ENCODE results near the gene NWD2. TPM values are rescaled to one million over a fixed set of nuclear protein-coding genes. Genes with fewer than 3 reads are reported as not detected.

The NWD2 gene
- total and polyA plus RNA-seq, 10 of the 15 experiments (the other 5 are each of a cell fraction or from before 2014, with no cell fraction given) = not detected

DNA sequence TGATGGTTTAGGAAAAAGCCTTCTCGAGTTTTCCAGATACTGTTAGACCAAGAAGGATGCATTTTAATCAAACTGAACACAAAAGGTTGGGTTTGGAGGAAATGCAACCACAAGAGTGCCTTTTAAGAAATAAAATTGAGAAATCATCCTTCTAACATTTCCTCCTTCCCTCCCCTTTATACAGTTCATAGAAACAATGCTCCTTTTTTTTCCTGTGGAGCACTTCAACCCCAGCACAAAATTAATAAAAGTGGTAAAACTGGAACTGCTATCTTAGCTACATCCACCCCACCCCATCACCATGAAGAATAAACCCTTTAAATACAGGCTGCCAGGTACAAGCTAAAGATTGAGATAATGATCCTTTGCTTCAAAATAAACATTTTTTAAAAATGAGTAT, 230.5 kb downstream of the NWD2 start:
- Histone ChIP-seq H4K20me1 (ENCODE audit: control insufficient read depth, insufficient read depth) (no peaks in the 10 kb centered on the region), H3K4me1 (ENCODE audit: control insufficient read depth, insufficient read depth, low read length) (no peaks in the 10 kb centered on the region), H3K27me3 (replicated peaks in 1 of 2; ENCODE audit: control insufficient read depth in 2 of 2, insufficient read depth in 2 of 2, low read length in 1 of 2) (no peaks in the 10 kb centered on the region; a peak in 1 of 4 replicates), H3K36me3 (ENCODE audit: control insufficient read depth in 2 of 2, insufficient read depth in 2 of 2, low read length in 1 of 2) (no peaks in the 10 kb centered on the region), H3K27ac (ENCODE audit: control insufficient read depth, insufficient read depth) (no peak overlapping the region), H3K9ac (ENCODE audit: control insufficient read depth, insufficient read depth, low read length) (no peak overlapping the region), H2AFZ (ENCODE audit: control insufficient read depth, low read depth, low read length) (no peak overlapping the region), H3K9me3 (replicated peaks; ENCODE audit: control insufficient read depth, insufficient read depth, low read length) (no peaks in the 10 kb centered on the region), H3K4me2 (ENCODE audit: control insufficient read depth, insufficient read depth) (no peak overlapping the region), H3K79me2 (ENCODE audit: control insufficient read depth, insufficient read depth, low read length) (no peaks in the 10 kb centered on the region), H3K4me3 (no peak overlapping the region)
- ChIA-PET CTCF (no interaction called here), SMC1A (ENCODE audit: uncharacterized antibody, unreplicated experiment) (interaction anchor here (1.0 kb wide), 1 partner anchor 124 kb away, joined by 3 read pairs; no protein-coding TSS in a partner anchor), RAD21 (ENCODE audit: unreplicated experiment) (no interaction called here), POLR2A (no interaction called here)
- TF ChIP-seq, protein P1, sequence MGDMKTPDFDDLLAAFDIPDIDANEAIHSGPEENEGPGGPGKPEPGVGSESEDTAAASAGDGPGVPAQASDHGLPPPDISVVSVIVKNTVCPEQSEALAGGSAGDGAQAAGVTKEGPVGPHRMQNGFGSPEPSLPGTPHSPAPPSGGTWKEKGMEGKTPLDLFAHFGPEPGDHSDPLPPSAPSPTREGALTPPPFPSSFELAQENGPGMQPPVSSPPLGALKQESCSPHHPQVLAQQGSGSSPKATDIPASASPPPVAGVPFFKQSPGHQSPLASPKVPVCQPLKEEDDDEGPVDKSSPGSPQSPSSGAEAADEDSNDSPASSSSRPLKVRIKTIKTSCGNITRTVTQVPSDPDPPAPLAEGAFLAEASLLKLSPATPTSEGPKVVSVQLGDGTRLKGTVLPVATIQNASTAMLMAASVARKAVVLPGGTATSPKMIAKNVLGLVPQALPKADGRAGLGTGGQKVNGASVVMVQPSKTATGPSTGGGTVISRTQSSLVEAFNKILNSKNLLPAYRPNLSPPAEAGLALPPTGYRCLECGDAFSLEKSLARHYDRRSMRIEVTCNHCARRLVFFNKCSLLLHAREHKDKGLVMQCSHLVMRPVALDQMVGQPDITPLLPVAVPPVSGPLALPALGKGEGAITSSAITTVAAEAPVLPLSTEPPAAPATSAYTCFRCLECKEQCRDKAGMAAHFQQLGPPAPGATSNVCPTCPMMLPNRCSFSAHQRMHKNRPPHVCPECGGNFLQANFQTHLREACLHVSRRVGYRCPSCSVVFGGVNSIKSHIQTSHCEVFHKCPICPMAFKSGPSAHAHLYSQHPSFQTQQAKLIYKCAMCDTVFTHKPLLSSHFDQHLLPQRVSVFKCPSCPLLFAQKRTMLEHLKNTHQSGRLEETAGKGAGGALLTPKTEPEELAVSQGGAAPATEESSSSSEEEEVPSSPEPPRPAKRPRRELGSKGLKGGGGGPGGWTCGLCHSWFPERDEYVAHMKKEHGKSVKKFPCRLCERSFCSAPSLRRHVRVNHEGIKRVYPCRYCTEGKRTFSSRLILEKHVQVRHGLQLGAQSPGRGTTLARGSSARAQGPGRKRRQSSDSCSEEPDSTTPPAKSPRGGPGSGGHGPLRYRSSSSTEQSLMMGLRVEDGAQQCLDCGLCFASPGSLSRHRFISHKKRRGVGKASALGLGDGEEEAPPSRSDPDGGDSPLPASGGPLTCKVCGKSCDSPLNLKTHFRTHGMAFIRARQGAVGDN (IDR thresholded peaks at IDR 0.05) = no peak
- no peak for TF ChIP-seq GABPA (IDR thresholded peaks at IDR 0.05; ENCODE audit: low read depth)
- no peak for TF ChIP-seq SRF (IDR thresholded peaks at IDR 0.05; ENCODE audit: low read depth in 2 of 2, low read length in 2 of 2)
- TF ChIP-seq, protein P2, sequence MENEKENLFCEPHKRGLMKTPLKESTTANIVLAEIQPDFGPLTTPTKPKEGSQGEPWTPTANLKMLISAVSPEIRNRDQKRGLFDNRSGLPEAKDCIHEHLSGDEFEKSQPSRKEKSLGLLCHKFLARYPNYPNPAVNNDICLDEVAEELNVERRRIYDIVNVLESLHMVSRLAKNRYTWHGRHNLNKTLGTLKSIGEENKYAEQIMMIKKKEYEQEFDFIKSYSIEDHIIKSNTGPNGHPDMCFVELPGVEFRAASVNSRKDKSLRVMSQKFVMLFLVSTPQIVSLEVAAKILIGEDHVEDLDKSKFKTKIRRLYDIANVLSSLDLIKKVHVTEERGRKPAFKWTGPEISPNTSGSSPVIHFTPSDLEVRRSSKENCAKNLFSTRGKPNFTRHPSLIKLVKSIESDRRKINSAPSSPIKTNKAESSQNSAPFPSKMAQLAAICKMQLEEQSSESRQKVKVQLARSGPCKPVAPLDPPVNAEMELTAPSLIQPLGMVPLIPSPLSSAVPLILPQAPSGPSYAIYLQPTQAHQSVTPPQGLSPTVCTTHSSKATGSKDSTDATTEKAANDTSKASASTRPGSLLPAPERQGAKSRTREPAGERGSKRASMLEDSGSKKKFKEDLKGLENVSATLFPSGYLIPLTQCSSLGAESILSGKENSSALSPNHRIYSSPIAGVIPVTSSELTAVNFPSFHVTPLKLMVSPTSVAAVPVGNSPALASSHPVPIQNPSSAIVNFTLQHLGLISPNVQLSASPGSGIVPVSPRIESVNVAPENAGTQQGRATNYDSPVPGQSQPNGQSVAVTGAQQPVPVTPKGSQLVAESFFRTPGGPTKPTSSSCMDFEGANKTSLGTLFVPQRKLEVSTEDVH (IDR thresholded peaks at IDR 0.05; ENCODE audit: low read depth, partially characterized antibody) = no peak
- TF ChIP-seq ZNF384 (IDR thresholded peaks at IDR 0.05; ENCODE audit: borderline replicate concordance, low read depth, low read length) = no peak
- no peak for TF ChIP-seq NBN (IDR thresholded peaks at IDR 0.05)
- TF ChIP-seq, protein P3, sequence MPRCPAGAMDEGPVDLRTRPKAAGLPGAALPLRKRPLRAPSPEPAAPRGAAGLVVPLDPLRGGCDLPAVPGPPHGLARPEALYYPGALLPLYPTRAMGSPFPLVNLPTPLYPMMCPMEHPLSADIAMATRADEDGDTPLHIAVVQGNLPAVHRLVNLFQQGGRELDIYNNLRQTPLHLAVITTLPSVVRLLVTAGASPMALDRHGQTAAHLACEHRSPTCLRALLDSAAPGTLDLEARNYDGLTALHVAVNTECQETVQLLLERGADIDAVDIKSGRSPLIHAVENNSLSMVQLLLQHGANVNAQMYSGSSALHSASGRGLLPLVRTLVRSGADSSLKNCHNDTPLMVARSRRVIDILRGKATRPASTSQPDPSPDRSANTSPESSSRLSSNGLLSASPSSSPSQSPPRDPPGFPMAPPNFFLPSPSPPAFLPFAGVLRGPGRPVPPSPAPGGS (IDR thresholded peaks at IDR 0.05; ENCODE audit: borderline replicate concordance, insufficient read depth, low read depth, low read length, poor library complexity, severe bottlenecking) = no peak
- TF ChIP-seq, protein P4, sequence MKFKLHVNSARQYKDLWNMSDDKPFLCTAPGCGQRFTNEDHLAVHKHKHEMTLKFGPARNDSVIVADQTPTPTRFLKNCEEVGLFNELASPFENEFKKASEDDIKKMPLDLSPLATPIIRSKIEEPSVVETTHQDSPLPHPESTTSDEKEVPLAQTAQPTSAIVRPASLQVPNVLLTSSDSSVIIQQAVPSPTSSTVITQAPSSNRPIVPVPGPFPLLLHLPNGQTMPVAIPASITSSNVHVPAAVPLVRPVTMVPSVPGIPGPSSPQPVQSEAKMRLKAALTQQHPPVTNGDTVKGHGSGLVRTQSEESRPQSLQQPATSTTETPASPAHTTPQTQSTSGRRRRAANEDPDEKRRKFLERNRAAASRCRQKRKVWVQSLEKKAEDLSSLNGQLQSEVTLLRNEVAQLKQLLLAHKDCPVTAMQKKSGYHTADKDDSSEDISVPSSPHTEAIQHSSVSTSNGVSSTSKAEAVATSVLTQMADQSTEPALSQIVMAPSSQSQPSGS (IDR thresholded peaks at IDR 0.05; ENCODE audit: low read length) = no peak
- no peak for TF ChIP-seq IRF4 (IDR thresholded peaks at IDR 0.05; ENCODE audit: low read depth, low read length)
- intact Hi-C loops (cut with micrococcal nuclease; ENCODE audit: unreplicated experiment) = no loop called here
- 0% methylated on average over 1 of the region's 1 CpG for WGBS (ENCODE audit: insufficient coverage, insufficient replicate concordance, low lambda C conversion rate, missing lambda C conversion rate)
- no TSS peak for BruUV-seq (replicated peaks)
- FAIRE-seq (no peak), DNase-seq (ENCODE audit: low read depth, low spot score) (no peak), ATAC-seq (no peak)
- in situ Hi-C loops (cut with MboI) = no loop called here
